Erythroblast (primary cell): Measurements from ENCODE around the gene BLOC1S5.

Experiments
- GATA1 ChIP-seq: IDR thresholded peaks from 2 replicates; pipeline ENCODE4 v1.6.1; 2011; ENCODE audit warnings: low read depth, mild to moderate bottlenecking, control low read depth, low read length, moderate library complexity
- POLR2A ChIP-seq: IDR thresholded peaks from 2 replicates; pipeline ENCODE4 v1.6.1; 2011; ENCODE audit warnings: mild to moderate bottlenecking, low read length

DNA sequence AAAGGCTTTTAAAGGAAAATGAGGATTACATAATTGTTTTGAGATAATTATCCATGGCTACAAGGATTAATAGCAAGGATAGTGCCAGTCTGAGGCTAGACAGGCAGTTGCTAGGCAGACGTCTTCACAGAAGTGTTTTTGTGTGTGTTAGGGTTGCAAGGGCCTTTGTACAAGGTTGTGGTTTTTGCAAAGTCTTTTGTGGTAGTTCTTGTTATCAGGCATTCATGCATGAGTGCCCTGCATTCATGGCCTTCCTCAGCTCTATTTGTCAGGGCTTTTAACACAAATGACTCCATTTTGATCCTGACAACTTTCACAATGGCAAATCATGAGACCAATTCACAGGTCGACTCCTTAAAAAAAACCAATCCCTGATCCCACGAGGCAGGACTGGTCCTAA is 85.5 kb downstream of the BLOC1S5 start:
- TF ChIP-seq POLR2A: no peak
- TF ChIP-seq GATA1: no peak
